Measurements from ENCODE around the gene DNAH3.

The DNAH3 gene

GRCh38 chr16:20903899-20904506 lies 246.6 kb downstream of the DNAH3 start:
- Histone ChIP-seq H3K4me3 (ENCODE audit: low read length) (peak overlapping the region; percentile 66), H3K36me3 (replicated peaks; ENCODE audit: low read depth, low read length) (peaks cover 21% of the 10 kb centered on the region), H4K20me1 (ENCODE audit: insufficient read depth, low read length) (peaks cover 66% of the 10 kb centered on the region), H3K27me3 (ENCODE audit: low read depth, low read length) (peaks cover 31% of the 10 kb centered on the region), H3K4me2 (ENCODE audit: low read length) (peak overlapping the region; percentile 91), H3K9me3 (ENCODE audit: insufficient read depth, low read length) (no peaks in the 10 kb centered on the region), H3K9ac (ENCODE audit: low read length) (peak overlapping the region; percentile 12; the same call in 1 of the 2 replicates), H3K79me2 (ENCODE audit: low read length) (peaks cover 42% of the 10 kb centered on the region), H2AFZ (ENCODE audit: low read depth, low read length) (no peak overlapping the region), H3K4me1 (ENCODE audit: low read length) (peaks cover 38% of the 10 kb centered on the region), H3K27ac (ENCODE audit: low read length) (peak overlapping the region; percentile 44)
- TF ChIP-seq CTCF (IDR thresholded peaks at IDR 0.05; ENCODE audit: low read depth, low read length): no peak
- no peak for TF ChIP-seq EZH2phosphoT487 (IDR thresholded peaks at IDR 0.05; ENCODE audit: low read depth)

GRCh38 chr16:20903116-20903898 lies 247.3 kb downstream of the DNAH3 start:
- peak overlapping the region; percentile 66; the same call in 1 of the 2 replicates for H3K4me3 ChIP-seq (ENCODE audit: low read length)
- H2AFZ ChIP-seq (ENCODE audit: low read depth, low read length): no peak overlapping the region
- peaks cover 21% of the 10 kb centered on the region for H3K36me3 ChIP-seq (replicated peaks; ENCODE audit: low read depth, low read length)
- H3K79me2 ChIP-seq (ENCODE audit: low read length): peaks cover 42% of the 10 kb centered on the region
- H3K9ac ChIP-seq (ENCODE audit: low read length): peak overlapping the region; percentile 12; the same call in 1 of the 2 replicates
- H3K4me1 ChIP-seq (ENCODE audit: low read length): peaks cover 38% of the 10 kb centered on the region
- H3K4me2 ChIP-seq (ENCODE audit: low read length): peak overlapping the region; percentile 91
- H3K27me3 ChIP-seq (ENCODE audit: low read depth, low read length): peaks cover 31% of the 10 kb centered on the region
- no peaks in the 10 kb centered on the region for H3K9me3 ChIP-seq (ENCODE audit: insufficient read depth, low read length)
- H4K20me1 ChIP-seq (ENCODE audit: insufficient read depth, low read length): peaks cover 60% of the 10 kb centered on the region
- no peak overlapping the region for H3K27ac ChIP-seq (ENCODE audit: low read length)
- TF ChIP-seq CTCF (IDR thresholded peaks at IDR 0.05; ENCODE audit: low read depth, low read length) (no peak), EZH2phosphoT487 (IDR thresholded peaks at IDR 0.05; ENCODE audit: low read depth) (no peak)

GRCh38 chr16:20902426-20902825 lies 248.2 kb downstream of the DNAH3 start:
- peaks cover 54% of the 10 kb centered on the region for H4K20me1 ChIP-seq (ENCODE audit: insufficient read depth, low read length)
- peaks cover 21% of the 10 kb centered on the region for H3K36me3 ChIP-seq (replicated peaks; ENCODE audit: low read depth, low read length)
- peaks cover 31% of the 10 kb centered on the region for H3K27me3 ChIP-seq (ENCODE audit: low read depth, low read length)
- H3K4me3 ChIP-seq (ENCODE audit: low read length): peak overlapping the region; percentile 84
- H3K4me2 ChIP-seq (ENCODE audit: low read length): peak overlapping the region; percentile 83
- H2AFZ ChIP-seq (ENCODE audit: low read depth, low read length): no peak overlapping the region
- H3K4me1 ChIP-seq (ENCODE audit: low read length): peaks cover 38% of the 10 kb centered on the region
- peaks cover 42% of the 10 kb centered on the region for H3K79me2 ChIP-seq (ENCODE audit: low read length)
- TF ChIP-seq CTCF (IDR thresholded peaks at IDR 0.05; ENCODE audit: low read depth, low read length): no peak
- no peaks in the 10 kb centered on the region for H3K9me3 ChIP-seq (ENCODE audit: insufficient read depth, low read length)
- H3K27ac ChIP-seq (ENCODE audit: low read length): no peak overlapping the region
- peak overlapping the region; percentile 90; the same call in 1 of the 2 replicates for H3K9ac ChIP-seq (ENCODE audit: low read length)

GRCh38 chr16:20901436-20902112 lies 249.1 kb downstream of the DNAH3 start:
- peak overlapping the region; percentile 83 for H3K4me2 ChIP-seq (ENCODE audit: low read length)
- peak overlapping the region; percentile 90 for H3K9ac ChIP-seq (ENCODE audit: low read length)
- peaks cover 21% of the 10 kb centered on the region for H3K36me3 ChIP-seq (replicated peaks; ENCODE audit: low read depth, low read length)
- peaks cover 42% of the 10 kb centered on the region for H3K79me2 ChIP-seq (ENCODE audit: low read length)
- H2AFZ ChIP-seq (ENCODE audit: low read depth, low read length): no peak overlapping the region
- peaks cover 45% of the 10 kb centered on the region for H4K20me1 ChIP-seq (ENCODE audit: insufficient read depth, low read length)
- peaks cover 29% of the 10 kb centered on the region for H3K27me3 ChIP-seq (ENCODE audit: low read depth, low read length)
- no peaks in the 10 kb centered on the region for H3K9me3 ChIP-seq (ENCODE audit: insufficient read depth, low read length)
- peak overlapping the region; percentile 84 for H3K4me3 ChIP-seq (ENCODE audit: low read length)
- peaks cover 38% of the 10 kb centered on the region for H3K4me1 ChIP-seq (ENCODE audit: low read length)
- TF ChIP-seq EZH2phosphoT487 (IDR thresholded peaks at IDR 0.05; ENCODE audit: low read depth): no peak
- TF ChIP-seq CTCF (IDR thresholded peaks at IDR 0.05; ENCODE audit: low read depth, low read length): no peak
- peak overlapping the region; percentile 80 for H3K27ac ChIP-seq (ENCODE audit: low read length)
